Measurements from ENCODE around the gene ANTXR1.

ANTXR1 gene

GRCh38 chr2:68974251-68974650 lies 38.7 kb upstream of the ANTXR1 start, which contains the start of gene GKN1:
TSS of gene GKN1 (plus strand) at chr2:68974636. CDS start at chr2:68974678, 42 bp downstream.
- Histone ChIP-seq H3K27me3 (replicated peaks in 2 of 5; ENCODE audit: control insufficient read depth in 4 of 5, insufficient read depth in 5 of 5, low read length in 4 of 5) (peaks cover 0 to 1% (median 0%) of the 10 kb centered on the region in 5 experiments), H3K9me3 (ENCODE audit: control extremely low read depth in 1 of 5, control insufficient read depth in 4 of 5, insufficient read depth in 2 of 5, low read depth in 1 of 5, low read length in 4 of 5) (no peaks in the 10 kb centered on the region), H3K27ac (ENCODE audit: insufficient read depth in 1 of 2, low read depth in 1 of 2, low read length in 2 of 2, poor library complexity in 1 of 2, severe bottlenecking in 2 of 2) (no peak within 1 kb of the TSS), H3K4me1 (ENCODE audit: control extremely low read depth in 1 of 4, control insufficient read depth in 4 of 4, insufficient read depth in 4 of 4, low read length in 3 of 4) (no peaks in the 10 kb centered on the region), H3K36me3 (ENCODE audit: control insufficient read depth in 4 of 4, insufficient read depth in 4 of 4, low read length in 3 of 4) (no peaks in the 10 kb centered on the region), H3K4me3 (ENCODE audit: control insufficient read depth in 1 of 7, extremely low read depth in 1 of 7, insufficient read depth in 4 of 7, low read depth in 2 of 7, low read length in 6 of 7) (no peak within 1 kb of the TSS)
- no CpG with 5 or more reads among the region's 3 CpGs for WGBS (ENCODE audit: insufficient coverage)
- DNase-seq: no peak
- POLR2A ChIA-PET: no interaction called here
- CTCF ChIA-PET: interaction anchor here (2.2 kb wide), 1 partner anchor 9 kb away, joined by 4 read pairs; no protein-coding TSS in a partner anchor

GRCh38 chr2:68974946-68975665 lies 37.9 kb upstream of the ANTXR1 start:
- WGBS (ENCODE audit: insufficient coverage): 100% methylated on average over 3 of the region's 9 CpGs
- CTCF ChIA-PET: interaction anchor here (2.2 kb wide), 1 partner anchor 10 kb away, joined by 4 read pairs; no protein-coding TSS in a partner anchor
- Histone ChIP-seq H3K27ac (ENCODE audit: insufficient read depth in 1 of 2, low read depth in 1 of 2, low read length in 2 of 2, poor library complexity in 1 of 2, severe bottlenecking in 2 of 2) (no peak overlapping the region), H3K4me3 (ENCODE audit: control insufficient read depth in 1 of 7, extremely low read depth in 1 of 7, insufficient read depth in 4 of 7, low read depth in 2 of 7, low read length in 6 of 7) (no peak overlapping the region), H3K4me1 (ENCODE audit: control extremely low read depth in 1 of 4, control insufficient read depth in 4 of 4, insufficient read depth in 4 of 4, low read length in 3 of 4) (no peaks in the 10 kb centered on the region), H3K36me3 (ENCODE audit: control insufficient read depth in 4 of 4, insufficient read depth in 4 of 4, low read length in 3 of 4) (no peaks in the 10 kb centered on the region), H3K27me3 (replicated peaks in 2 of 5; ENCODE audit: control insufficient read depth in 4 of 5, insufficient read depth in 5 of 5, low read length in 4 of 5) (peaks cover 0 to 1% (median 0%) of the 10 kb centered on the region in 5 experiments), H3K9me3 (ENCODE audit: control extremely low read depth in 1 of 5, control insufficient read depth in 4 of 5, insufficient read depth in 2 of 5, low read depth in 1 of 5, low read length in 4 of 5) (no peaks in the 10 kb centered on the region)
- POLR2A ChIA-PET: no interaction called here
- DNase-seq: no peak

- H3K4me1 ChIP-seq (ENCODE audit: control extremely low read depth in 1 of 4, control insufficient read depth in 4 of 4, insufficient read depth in 4 of 4, low read length in 3 of 4): no peaks in the 10 kb centered on the region
- H3K36me3 ChIP-seq (ENCODE audit: control insufficient read depth in 4 of 4, insufficient read depth in 4 of 4, low read length in 3 of 4): no peaks in the 10 kb centered on the region
- DNase-seq: no peak
- CTCF ChIA-PET: interaction anchor here (2.2 kb wide), 1 partner anchor 11 kb away, joined by 4 read pairs; no protein-coding TSS in a partner anchor
- H3K9me3 ChIP-seq (ENCODE audit: control extremely low read depth in 1 of 5, control insufficient read depth in 4 of 5, insufficient read depth in 2 of 5, low read depth in 1 of 5, low read length in 4 of 5): no peaks in the 10 kb centered on the region
- no peak overlapping the region for H3K27ac ChIP-seq (ENCODE audit: insufficient read depth in 1 of 2, low read depth in 1 of 2, low read length in 2 of 2, poor library complexity in 1 of 2, severe bottlenecking in 2 of 2)
- H3K4me3 ChIP-seq (ENCODE audit: control insufficient read depth in 1 of 7, extremely low read depth in 1 of 7, insufficient read depth in 4 of 7, low read depth in 2 of 7, low read length in 6 of 7): no peak overlapping the region
- H3K27me3 ChIP-seq (replicated peaks in 2 of 5; ENCODE audit: control insufficient read depth in 4 of 5, insufficient read depth in 5 of 5, low read length in 4 of 5): peaks cover 0 to 1% (median 0%) of the 10 kb centered on the region in 5 experiments
- WGBS (ENCODE audit: insufficient coverage): no CpG with 5 or more reads among the region's 2 CpGs
- POLR2A ChIA-PET: no interaction called here
These were observed 37.1 kb upstream of the ANTXR1 start for GRCh38 chr2:68975844-68976243.

- no peak for DNase-seq
These were observed 35.5 kb upstream of the ANTXR1 start for GRCh38 chr2:68977453-68977852.

GRCh38 chr2:68978098-68978497 lies 34.9 kb upstream of the ANTXR1 start:
- WGBS (ENCODE audit: insufficient coverage): 100% methylated on average over 1 of the region's 3 CpGs
- H3K4me1 ChIP-seq (ENCODE audit: control extremely low read depth in 1 of 4, control insufficient read depth in 4 of 4, insufficient read depth in 4 of 4, low read length in 3 of 4): no peaks in the 10 kb centered on the region
- no peak for DNase-seq
- peaks cover 0 to 1% (median 0%) of the 10 kb centered on the region in 5 experiments for H3K27me3 ChIP-seq (replicated peaks in 2 of 5; ENCODE audit: control insufficient read depth in 4 of 5, insufficient read depth in 5 of 5, low read length in 4 of 5)
- H3K27ac ChIP-seq (ENCODE audit: insufficient read depth in 1 of 2, low read depth in 1 of 2, low read length in 2 of 2, poor library complexity in 1 of 2, severe bottlenecking in 2 of 2): no peak overlapping the region
- H3K36me3 ChIP-seq (ENCODE audit: control insufficient read depth in 4 of 4, insufficient read depth in 4 of 4, low read length in 3 of 4): no peaks in the 10 kb centered on the region
- POLR2A ChIA-PET: no interaction called here
- H3K4me3 ChIP-seq (ENCODE audit: control insufficient read depth in 1 of 7, extremely low read depth in 1 of 7, insufficient read depth in 4 of 7, low read depth in 2 of 7, low read length in 6 of 7): no peak overlapping the region
- CTCF ChIA-PET: interaction anchor here (1.1 kb wide), 1 partner anchor 10 kb away, joined by 3 read pairs; no protein-coding TSS in a partner anchor
- no peaks in the 10 kb centered on the region for H3K9me3 ChIP-seq (ENCODE audit: control extremely low read depth in 1 of 5, control insufficient read depth in 4 of 5, insufficient read depth in 2 of 5, low read depth in 1 of 5, low read length in 4 of 5)

More at GRCh38 chr2:68977453-68977852, 35.5 kb upstream of the ANTXR1 start:
- H3K9me3 ChIP-seq (ENCODE audit: control extremely low read depth in 1 of 5, control insufficient read depth in 4 of 5, insufficient read depth in 2 of 5, low read depth in 1 of 5, low read length in 4 of 5): no peaks in the 10 kb centered on the region
- peaks cover 0 to 1% (median 0%) of the 10 kb centered on the region in 5 experiments for H3K27me3 ChIP-seq (replicated peaks in 2 of 5; ENCODE audit: control insufficient read depth in 4 of 5, insufficient read depth in 5 of 5, low read length in 4 of 5)
- no peaks in the 10 kb centered on the region for H3K36me3 ChIP-seq (ENCODE audit: control insufficient read depth in 4 of 4, insufficient read depth in 4 of 4, low read length in 3 of 4)
- WGBS (ENCODE audit: insufficient coverage): 83% methylated on average over 1 of the region's 4 CpGs
- no peak overlapping the region for H3K27ac ChIP-seq (ENCODE audit: insufficient read depth in 1 of 2, low read depth in 1 of 2, low read length in 2 of 2, poor library complexity in 1 of 2, severe bottlenecking in 2 of 2)
- H3K4me3 ChIP-seq (ENCODE audit: control insufficient read depth in 1 of 7, extremely low read depth in 1 of 7, insufficient read depth in 4 of 7, low read depth in 2 of 7, low read length in 6 of 7): no peak overlapping the region
- POLR2A ChIA-PET: no interaction called here
- no peaks in the 10 kb centered on the region for H3K4me1 ChIP-seq (ENCODE audit: control extremely low read depth in 1 of 4, control insufficient read depth in 4 of 4, insufficient read depth in 4 of 4, low read length in 3 of 4)
- CTCF ChIA-PET: interaction anchor here (1.1 kb wide), 1 partner anchor 11 kb away, joined by 3 read pairs; no protein-coding TSS in a partner anchor

GRCh38 chr2:68980956-68981355 lies 32.0 kb upstream of the ANTXR1 start:
- ChIA-PET POLR2A (no interaction called here), CTCF (no interaction called here)
- no peak overlapping the region for H3K27ac ChIP-seq (ENCODE audit: insufficient read depth in 1 of 2, low read depth in 1 of 2, low read length in 2 of 2, poor library complexity in 1 of 2, severe bottlenecking in 2 of 2)
- peak in 1 of 3 donors; percentile 50 for DNase-seq
- no peaks in the 10 kb centered on the region for H3K36me3 ChIP-seq (ENCODE audit: control insufficient read depth in 4 of 4, insufficient read depth in 4 of 4, low read length in 3 of 4)
- H3K4me1 ChIP-seq (ENCODE audit: control extremely low read depth in 1 of 4, control insufficient read depth in 4 of 4, insufficient read depth in 4 of 4, low read length in 3 of 4): no peaks in the 10 kb centered on the region
- H3K27me3 ChIP-seq (replicated peaks in 2 of 5; ENCODE audit: control insufficient read depth in 4 of 5, insufficient read depth in 5 of 5, low read length in 4 of 5): no peaks in the 10 kb centered on the region
- H3K4me3 ChIP-seq (ENCODE audit: control insufficient read depth in 1 of 7, extremely low read depth in 1 of 7, insufficient read depth in 4 of 7, low read depth in 2 of 7, low read length in 6 of 7): no peak overlapping the region
- no peaks in the 10 kb centered on the region for H3K9me3 ChIP-seq (ENCODE audit: control extremely low read depth in 1 of 5, control insufficient read depth in 4 of 5, insufficient read depth in 2 of 5, low read depth in 1 of 5, low read length in 4 of 5)
- 17% methylated on average over 1 of the region's 1 CpG for WGBS (ENCODE audit: insufficient coverage)

- H3K27me3 ChIP-seq (replicated peaks in 2 of 5; ENCODE audit: control insufficient read depth in 4 of 5, insufficient read depth in 5 of 5, low read length in 4 of 5): peaks cover 0 to 4% (median 0%) of the 10 kb centered on the region in 5 experiments
- WGBS (ENCODE audit: insufficient coverage): 92% methylated on average over 5 of the region's 5 CpGs
- ChIA-PET POLR2A (no interaction called here), CTCF (no interaction called here)
- no peaks in the 10 kb centered on the region for H3K36me3 ChIP-seq (ENCODE audit: control insufficient read depth in 4 of 4, insufficient read depth in 4 of 4, low read length in 3 of 4)
- H3K4me1 ChIP-seq (ENCODE audit: control extremely low read depth in 1 of 4, control insufficient read depth in 4 of 4, insufficient read depth in 4 of 4, low read length in 3 of 4): no peaks in the 10 kb centered on the region
- no peak overlapping the region for H3K4me3 ChIP-seq (ENCODE audit: control insufficient read depth in 1 of 7, extremely low read depth in 1 of 7, insufficient read depth in 4 of 7, low read depth in 2 of 7, low read length in 6 of 7)
- DNase-seq: no peak
- H3K27ac ChIP-seq (ENCODE audit: insufficient read depth in 1 of 2, low read depth in 1 of 2, low read length in 2 of 2, poor library complexity in 1 of 2, severe bottlenecking in 2 of 2): no peak overlapping the region
- H3K9me3 ChIP-seq (ENCODE audit: control extremely low read depth in 1 of 5, control insufficient read depth in 4 of 5, insufficient read depth in 2 of 5, low read depth in 1 of 5, low read length in 4 of 5): no peaks in the 10 kb centered on the region
These were observed 25.9 kb upstream of the ANTXR1 start for GRCh38 chr2:68987021-68987503.

Measured in common myeloid progenitor, CD34-positive (primary cell).